Measurements from ENCODE around the gene HPGD.

Gene HPGD

GRCh38 chr4:174467107-174467506 is 55.2 kb downstream of the HPGD start:
- DNase-seq = no peak

DNA sequence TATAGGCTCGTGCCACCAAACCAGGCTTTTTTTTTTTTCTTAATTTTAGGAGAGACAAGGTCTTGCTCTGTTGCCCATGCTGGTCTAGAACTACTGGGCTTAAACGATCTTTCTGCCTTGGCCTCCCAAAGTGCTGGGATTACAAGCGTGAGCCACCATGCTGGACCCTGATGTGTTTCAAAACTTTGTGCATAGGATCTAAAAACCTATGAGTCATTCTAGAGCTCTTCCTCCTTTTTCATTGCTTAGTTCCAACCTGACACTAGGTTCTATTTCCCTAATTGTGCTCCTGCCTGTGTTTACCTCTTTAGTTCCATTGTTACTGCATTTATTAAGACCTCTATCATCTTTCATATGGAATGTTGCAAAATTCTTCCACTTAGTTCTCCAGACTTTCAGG is 57.3 kb downstream of the HPGD start:
- DNase-seq = no peak

- no peak for DNase-seq
Measured at GRCh38 chr4:174461466-174462106, 60.7 kb downstream of the HPGD start.

- no peak for DNase-seq
Measured at GRCh38 chr4:174460684-174461083, 61.6 kb downstream of the HPGD start.

DNA sequence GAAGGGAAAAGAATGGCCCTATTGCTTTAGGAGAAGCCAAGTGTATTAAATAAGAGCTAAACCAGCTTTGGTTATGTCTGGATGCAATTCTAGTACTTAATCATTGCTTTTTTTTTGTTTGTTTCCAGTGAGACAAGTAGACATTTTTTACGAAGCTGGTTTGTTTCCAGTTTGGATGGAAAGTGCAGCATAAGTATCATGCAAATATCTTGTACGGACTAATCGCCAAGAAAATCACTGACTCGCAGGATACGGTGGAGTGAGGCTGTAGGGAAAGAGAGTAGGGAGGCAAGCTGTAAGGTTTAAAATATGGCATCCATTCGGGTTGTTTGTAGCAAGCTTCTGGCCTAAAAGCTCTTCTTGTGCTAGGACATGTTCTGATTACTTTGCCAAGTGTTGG is 64.8 kb downstream of the HPGD start:
- DNase-seq = no peak

DNA sequence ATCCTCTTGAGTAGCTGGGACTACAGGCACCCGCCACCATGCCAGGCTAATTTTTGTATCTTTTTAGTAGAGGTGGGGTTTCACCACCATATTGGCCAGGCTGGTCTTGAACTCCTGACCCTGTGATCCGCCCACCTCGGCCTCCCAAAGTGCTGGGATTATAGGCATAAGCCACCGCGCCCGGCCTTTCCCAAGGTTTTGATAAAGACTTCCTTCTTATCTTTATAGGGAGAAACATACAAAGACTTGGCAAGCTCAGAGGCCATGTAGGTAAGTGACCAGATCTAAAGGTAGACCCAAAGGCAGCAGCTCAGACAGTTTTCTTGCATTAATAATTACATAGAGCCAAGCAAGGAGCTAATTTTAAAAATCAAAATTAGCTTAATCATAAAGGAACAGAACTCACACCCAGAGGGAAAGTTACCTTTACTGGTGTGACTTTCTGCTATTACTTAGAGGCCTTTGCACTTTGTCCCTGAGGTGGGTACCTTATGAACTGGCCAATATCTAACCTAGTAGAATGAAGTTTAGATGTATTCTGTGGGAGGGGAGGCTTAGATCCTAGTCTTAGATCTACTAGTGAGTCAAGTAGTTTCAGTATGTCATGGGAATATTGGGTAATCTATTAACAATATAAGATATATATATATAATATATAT is 67.3 kb downstream of the HPGD start:
- DNase-seq = no peak

DNA sequence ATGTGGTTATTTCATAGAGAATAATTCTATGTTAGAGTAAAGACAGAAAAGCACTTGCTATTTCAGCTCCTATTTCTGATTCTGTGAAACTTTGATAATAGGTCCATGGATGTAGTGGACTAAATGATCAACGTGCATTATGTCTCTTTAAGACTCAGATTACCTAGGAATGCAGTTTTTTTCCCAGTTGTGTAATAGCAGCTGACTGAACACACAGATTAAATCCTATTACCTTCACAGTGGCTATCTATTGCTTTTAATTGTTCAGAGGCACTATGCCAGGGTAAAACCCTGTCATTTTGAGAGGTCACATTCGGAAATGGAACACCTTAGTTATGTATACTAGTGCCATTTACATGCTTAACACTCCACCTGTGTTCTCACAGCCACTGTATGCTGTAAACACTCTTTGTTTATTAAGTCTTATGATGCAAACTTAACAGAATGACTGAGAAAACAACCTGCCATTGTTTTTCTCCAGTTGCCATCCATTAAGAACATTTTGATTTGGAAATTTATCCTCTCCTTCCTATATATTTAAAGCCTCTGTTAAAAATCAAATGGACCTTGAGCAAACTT is 70.5 kb downstream of the HPGD start:
- DNase-seq = no peak

DNA sequence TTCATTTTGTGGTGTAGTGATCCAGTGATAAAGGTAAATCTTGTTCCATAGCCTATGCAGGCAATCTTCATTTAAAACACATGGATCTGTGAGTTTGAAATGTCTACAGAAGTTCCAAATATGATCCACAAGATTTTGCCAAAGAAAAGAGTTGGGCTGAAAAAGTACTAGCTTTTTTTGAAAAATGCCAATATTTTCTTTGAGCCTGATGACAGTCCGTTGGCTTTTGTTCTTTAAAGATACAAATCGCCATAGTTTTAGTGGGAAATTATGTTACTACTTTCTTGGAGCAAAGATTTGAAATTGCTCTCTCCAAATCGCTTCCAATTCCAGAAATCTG is 71.5 kb downstream of the HPGD start:
- DNase-seq = no peak

GRCh38 chr4:174449944-174450785 is 72.1 kb downstream of the HPGD start:
- no peak for DNase-seq

GRCh38 chr4:174449152-174449551 is 73.1 kb downstream of the HPGD start:
- DNase-seq = no peak

GRCh38 chr4:174444390-174444789 is 77.9 kb downstream of the HPGD start:
- DNase-seq = no peak
